ENCODE measurements around the gene TIMP3. TPM values are rescaled to one million over a fixed set of nuclear protein-coding genes. Genes with fewer than 3 reads are reported as not detected.

Gene TIMP3
- polyA plus RNA-seq, 6 donors from 2014 or later: 0.10 to 0.86 (median 0.35) TPM; not detected in 1

DNA sequence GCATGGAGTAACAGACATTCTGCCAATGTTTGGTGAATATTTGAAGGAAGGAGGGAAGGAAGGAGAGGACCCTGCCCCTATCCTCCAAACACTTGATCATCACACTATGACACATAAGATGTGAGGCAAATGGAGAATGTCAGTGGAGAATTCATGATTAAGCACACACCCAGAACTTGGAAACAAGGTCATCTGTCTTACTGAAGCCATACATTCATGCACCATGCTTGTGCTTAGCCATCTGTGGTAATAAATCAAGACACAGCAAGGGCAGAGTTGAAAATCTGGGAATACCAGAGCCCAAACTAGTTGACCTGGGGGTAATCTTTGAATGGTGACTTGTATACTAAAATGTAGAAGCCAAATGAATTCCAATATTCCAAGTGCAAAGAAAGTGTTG, 7.9 kb upstream of the TIMP3 start:
- H3K27ac Mint-ChIP-seq: peak overlapping the region in 1 of 6 donors; percentile 5
- peaks cover 0 to 3% (median 0%) of the 10 kb centered on the region in 7 donors for H3K9me3 Mint-ChIP-seq
- no peaks in the 10 kb centered on the region for H3K36me3 Mint-ChIP-seq
- ATAC-seq (ENCODE audit: low read depth in 2 of 2) (no peak), DNase-seq (no peak)
- peaks cover 0 to 2% (median 0%) of the 10 kb centered on the region in 3 donors for H3K4me1 Mint-ChIP-seq
- H3K4me3 Mint-ChIP-seq: no peak overlapping the region
- H3K27me3 Mint-ChIP-seq: peaks cover 19 to 33% (median 26%) of the 10 kb centered on the region in 3 donors

GRCh38 chr22:32794449-32795213, 6.9 kb upstream of the TIMP3 start:
- Mint-ChIP-seq H3K27me3 (peaks cover 26 to 37% (median 32%) of the 10 kb centered on the region in 3 donors), H3K9me3 (peaks cover 0 to 3% (median 0%) of the 10 kb centered on the region in 7 donors), H3K27ac (no peak overlapping the region), H3K4me1 (peaks cover 0 to 2% (median 0%) of the 10 kb centered on the region in 3 donors), H3K4me3 (no peak overlapping the region), H3K36me3 (no peaks in the 10 kb centered on the region)
- no peak for DNase-seq
- ATAC-seq (ENCODE audit: low read depth in 2 of 2): no peak

DNA sequence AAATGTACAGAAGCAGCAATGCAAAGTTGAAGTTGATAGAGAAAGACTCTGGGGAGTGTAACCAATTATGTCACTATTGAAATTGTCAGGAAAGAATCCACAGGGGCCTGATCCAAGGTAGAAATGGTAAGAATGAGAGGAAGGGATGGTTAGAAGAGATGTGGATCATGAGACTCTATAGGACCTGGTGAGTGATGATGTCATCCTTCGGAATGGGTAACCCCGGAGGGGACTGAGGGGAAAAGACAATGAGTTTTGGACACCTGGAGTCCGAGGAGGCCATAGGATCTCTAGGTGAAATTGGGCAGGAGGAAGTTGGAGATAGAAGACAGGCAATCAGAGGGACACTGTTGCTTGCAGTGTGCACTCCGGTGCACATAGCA, 6.3 kb upstream of the TIMP3 start:
- Mint-ChIP-seq H3K4me3 (no peak overlapping the region), H3K9me3 (peaks cover 0 to 3% (median 0%) of the 10 kb centered on the region in 7 donors), H3K27ac (no peak overlapping the region), H3K4me1 (peaks cover 0 to 2% (median 0%) of the 10 kb centered on the region in 3 donors), H3K36me3 (no peaks in the 10 kb centered on the region), H3K27me3 (peaks cover 32 to 43% (median 37%) of the 10 kb centered on the region in 3 donors)
- DNase-seq (no peak), ATAC-seq (ENCODE audit: low read depth in 2 of 2) (no peak)

DNA sequence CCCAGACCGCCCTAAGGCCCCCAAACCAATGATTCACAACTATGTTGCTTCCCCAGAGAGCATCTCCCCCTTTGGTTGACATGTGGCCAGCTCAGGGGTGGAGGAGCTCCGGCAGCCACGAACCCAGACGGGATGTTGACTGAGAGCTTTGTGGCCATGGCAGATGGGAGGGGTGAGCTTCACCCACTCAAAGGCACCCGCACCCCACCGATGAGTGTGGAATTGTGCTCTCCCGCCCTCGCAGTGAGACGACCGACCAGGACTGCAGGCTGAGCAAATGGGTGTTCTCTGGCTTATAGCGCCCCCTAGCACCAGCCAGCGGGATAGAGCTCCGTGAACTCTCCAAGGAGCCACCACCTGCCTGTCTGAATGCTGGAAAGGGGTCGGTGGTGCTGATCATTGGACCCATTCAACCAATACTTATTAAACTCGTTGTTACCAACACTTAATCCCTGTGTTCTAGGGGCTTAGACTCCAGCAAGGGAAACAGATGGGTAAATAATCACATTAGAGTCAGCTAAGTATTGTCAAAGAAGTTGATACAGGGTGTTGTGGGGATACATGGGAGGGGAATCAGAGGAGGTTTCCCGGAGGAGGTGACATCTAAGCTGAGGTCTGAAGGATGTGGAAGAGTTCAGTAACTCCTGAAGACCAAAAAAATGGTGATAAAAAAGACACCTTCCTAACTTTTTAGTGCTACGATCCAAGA, 4.5 kb upstream of the TIMP3 start:
- H3K27ac Mint-ChIP-seq: no peak overlapping the region
- no peaks in the 10 kb centered on the region for H3K9me3 Mint-ChIP-seq
- no peak overlapping the region for H3K4me3 Mint-ChIP-seq
- no peak for DNase-seq
- H3K27me3 Mint-ChIP-seq: peaks cover 42 to 54% (median 46%) of the 10 kb centered on the region in 3 donors
- peaks cover under 1 to 6% (median 6%) of the 10 kb centered on the region in 3 donors for H3K4me1 Mint-ChIP-seq
- H3K36me3 Mint-ChIP-seq: no peaks in the 10 kb centered on the region
- ATAC-seq (ENCODE audit: low read depth in 2 of 2): no peak

GRCh38 chr22:32799496-32799895, 2.0 kb upstream of the TIMP3 start:
- Mint-ChIP-seq H3K4me3 (no peak overlapping the region), H3K27me3 (peaks cover 65 to 72% (median 67%) of the 10 kb centered on the region in 3 donors)
- no peak for ATAC-seq (ENCODE audit: low read depth in 2 of 2)

DNA sequence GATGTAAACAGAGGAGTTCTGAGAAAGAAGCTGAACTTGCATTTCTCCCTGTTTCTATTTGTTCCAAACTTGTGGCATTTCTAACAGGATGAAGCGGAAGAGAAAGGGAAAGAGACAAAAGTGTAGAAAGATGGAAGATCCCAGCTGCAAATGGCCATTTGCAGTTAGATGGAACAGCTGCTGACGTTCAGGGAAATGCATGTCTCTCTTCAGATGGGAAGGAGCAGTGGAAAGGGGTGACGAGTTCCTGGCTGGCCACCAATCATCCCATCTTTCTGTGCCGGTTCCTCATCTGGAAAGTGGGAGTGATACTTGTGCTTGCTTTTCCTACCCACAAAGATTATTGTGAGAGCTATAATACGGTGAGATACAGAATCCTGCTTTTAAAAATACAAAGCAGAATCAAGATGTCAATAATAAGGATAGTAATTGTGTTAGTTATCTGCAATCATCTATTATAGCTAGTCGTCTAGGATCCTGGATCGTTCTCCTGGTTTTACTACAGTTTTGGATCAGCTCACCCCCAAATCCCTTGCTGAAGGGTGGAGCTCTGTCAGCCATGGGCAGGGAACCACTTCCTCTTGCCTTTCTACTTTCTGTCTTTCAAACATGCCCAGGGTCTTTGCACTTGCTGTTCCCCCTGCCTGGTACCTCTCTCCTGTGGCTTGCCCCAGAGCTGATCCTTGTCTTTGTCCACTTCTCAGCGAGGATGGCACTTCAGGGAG, 1.2 kb upstream of the TIMP3 start:
- no peak overlapping the region for H3K4me3 Mint-ChIP-seq
- no peaks in the 10 kb centered on the region for H3K9me3 Mint-ChIP-seq
- ATAC-seq (ENCODE audit: low read depth in 2 of 2) (no peak), DNase-seq (no peak)
- no peak overlapping the region for H3K27ac Mint-ChIP-seq
- peaks cover 5 to 9% of the 10 kb centered on the region in 2 donors for H3K36me3 Mint-ChIP-seq
- H3K27me3 Mint-ChIP-seq: peaks cover 63 to 78% (median 67%) of the 10 kb centered on the region in 3 donors
- peaks cover 14 to 30% (median 14%) of the 10 kb centered on the region in 3 donors for H3K4me1 Mint-ChIP-seq

More at GRCh38 chr22:32799496-32799895, 2.0 kb upstream of the TIMP3 start:
- H3K27ac Mint-ChIP-seq: no peak overlapping the region
- H3K4me1 Mint-ChIP-seq: peaks cover 14 to 30% (median 14%) of the 10 kb centered on the region in 3 donors
- no peaks in the 10 kb centered on the region for H3K9me3 Mint-ChIP-seq
- DNase-seq: no peak
- peaks cover 5 to 9% of the 10 kb centered on the region in 2 donors for H3K36me3 Mint-ChIP-seq

GRCh38 chr22:32800994-32801536, 440 bp upstream of the TIMP3 start:
- H3K4me1 Mint-ChIP-seq: peaks cover 14 to 30% (median 14%) of the 10 kb centered on the region in 3 donors

DNA sequence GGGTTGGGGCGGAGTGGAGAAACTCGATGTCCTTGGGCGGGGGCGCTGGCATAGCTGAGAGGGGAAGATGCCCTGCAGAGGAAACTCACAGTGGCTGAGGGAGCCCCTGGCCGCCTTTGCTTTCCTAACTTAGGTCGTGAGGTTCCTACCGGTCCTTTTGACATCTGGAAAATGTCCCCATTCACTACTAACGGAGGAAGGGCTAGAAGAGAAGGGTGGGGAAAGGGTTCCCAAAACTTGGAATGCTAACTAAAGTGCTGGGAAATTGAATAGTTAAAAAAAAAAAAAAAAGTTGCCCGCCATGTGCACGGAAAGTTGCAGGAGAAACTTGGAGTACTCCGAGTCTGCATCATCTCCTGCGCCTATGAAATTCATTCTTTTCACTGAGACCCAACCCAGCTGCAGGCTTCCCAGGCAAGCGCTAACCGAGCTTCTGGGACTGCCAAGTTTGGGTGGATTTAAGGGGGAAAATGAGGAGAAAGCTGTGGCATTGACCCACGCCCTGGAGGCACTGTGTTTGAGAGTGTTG, 796 bp downstream of the TIMP3 start:
- no peak for DNase-seq
- Mint-ChIP-seq H3K4me1 (peaks cover 14 to 30% (median 14%) of the 10 kb centered on the region in 3 donors), H3K36me3 (peaks cover 5 to 9% of the 10 kb centered on the region in 2 donors), H3K4me3 (peak overlapping the region in 6 of 8 donors; percentile 47 to 85 (median 54)), H3K9me3 (no peaks in the 10 kb centered on the region), H3K27me3 (peaks cover 62 to 81% (median 66%) of the 10 kb centered on the region in 3 donors), H3K27ac (no peak overlapping the region)
- ATAC-seq (ENCODE audit: low read depth in 2 of 2): no peak

More at GRCh38 chr22:32800994-32801536, 440 bp upstream of the TIMP3 start:
- Mint-ChIP-seq H3K9me3 (no peaks in the 10 kb centered on the region), H3K27me3 (peaks cover 67 to 82% (median 68%) of the 10 kb centered on the region in 3 donors), H3K27ac (no peak overlapping the region), H3K4me3 (peak overlapping the region in 4 of 8 donors; percentile 35 to 75 (median 52)), H3K36me3 (peaks cover 5 to 9% of the 10 kb centered on the region in 2 donors)
- ATAC-seq (ENCODE audit: low read depth in 2 of 2) (no peak), DNase-seq (no peak)

GRCh38 chr22:32803020-32803737, 1.7 kb downstream of the TIMP3 start:
- no peaks in the 10 kb centered on the region for H3K9me3 Mint-ChIP-seq
- no peak for ATAC-seq (ENCODE audit: low read depth in 2 of 2)
- peaks cover 14 to 28% (median 14%) of the 10 kb centered on the region in 3 donors for H3K4me1 Mint-ChIP-seq
- peaks cover 63 to 79% (median 63%) of the 10 kb centered on the region in 3 donors for H3K27me3 Mint-ChIP-seq
- no peak overlapping the region for H3K27ac Mint-ChIP-seq
- peak overlapping the region in 5 of 8 donors; percentile 12 to 73 (median 49) for H3K4me3 Mint-ChIP-seq
- DNase-seq: no peak
- H3K36me3 Mint-ChIP-seq: peaks cover 5 to 9% of the 10 kb centered on the region in 2 donors

DNA sequence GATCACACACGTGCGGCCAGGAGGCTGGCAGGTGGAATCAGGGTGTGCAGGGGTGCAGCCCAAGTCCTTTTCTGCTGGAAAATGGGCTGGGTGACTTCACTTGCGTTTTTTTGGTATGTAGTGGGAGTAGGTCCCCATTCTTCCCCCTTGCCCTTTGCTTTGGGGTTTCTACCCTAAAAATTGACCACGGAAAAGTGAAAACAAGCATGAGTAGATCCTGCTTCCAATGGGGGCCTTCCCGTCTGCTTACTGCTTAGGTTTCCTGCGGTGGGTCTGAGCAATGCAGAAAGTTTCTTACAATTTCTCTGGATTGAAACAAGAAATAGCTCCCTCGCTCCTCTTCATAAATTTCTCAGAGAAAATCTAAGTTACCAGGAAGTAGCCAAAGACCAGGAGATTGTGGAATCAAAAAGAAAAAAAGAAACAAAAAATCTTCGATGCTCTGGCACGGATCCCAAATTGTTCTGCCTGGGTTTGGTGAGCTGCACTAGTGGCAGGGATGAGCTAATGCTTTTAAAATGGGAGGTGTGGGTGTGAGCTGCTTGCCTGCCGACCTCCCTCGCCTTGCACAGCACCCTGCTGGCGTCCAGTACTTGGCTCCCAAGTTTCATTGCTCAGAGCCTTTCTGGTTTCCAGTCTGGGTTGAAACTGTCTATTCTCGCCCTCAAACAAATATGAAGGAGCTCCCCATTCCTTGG, 2.4 kb downstream of the TIMP3 start:
- Mint-ChIP-seq H3K9me3 (no peaks in the 10 kb centered on the region), H3K27ac (no peak overlapping the region), H3K36me3 (peaks cover 5 to 9% of the 10 kb centered on the region in 2 donors), H3K4me1 (peaks cover 14 to 28% (median 14%) of the 10 kb centered on the region in 3 donors), H3K27me3 (peaks cover 63 to 79% (median 70%) of the 10 kb centered on the region in 3 donors), H3K4me3 (peak overlapping the region in 3 of 8 donors; percentile 3 to 87 (median 61))
- no peak for ATAC-seq (ENCODE audit: low read depth in 2 of 2)
- no peak for DNase-seq

DNA sequence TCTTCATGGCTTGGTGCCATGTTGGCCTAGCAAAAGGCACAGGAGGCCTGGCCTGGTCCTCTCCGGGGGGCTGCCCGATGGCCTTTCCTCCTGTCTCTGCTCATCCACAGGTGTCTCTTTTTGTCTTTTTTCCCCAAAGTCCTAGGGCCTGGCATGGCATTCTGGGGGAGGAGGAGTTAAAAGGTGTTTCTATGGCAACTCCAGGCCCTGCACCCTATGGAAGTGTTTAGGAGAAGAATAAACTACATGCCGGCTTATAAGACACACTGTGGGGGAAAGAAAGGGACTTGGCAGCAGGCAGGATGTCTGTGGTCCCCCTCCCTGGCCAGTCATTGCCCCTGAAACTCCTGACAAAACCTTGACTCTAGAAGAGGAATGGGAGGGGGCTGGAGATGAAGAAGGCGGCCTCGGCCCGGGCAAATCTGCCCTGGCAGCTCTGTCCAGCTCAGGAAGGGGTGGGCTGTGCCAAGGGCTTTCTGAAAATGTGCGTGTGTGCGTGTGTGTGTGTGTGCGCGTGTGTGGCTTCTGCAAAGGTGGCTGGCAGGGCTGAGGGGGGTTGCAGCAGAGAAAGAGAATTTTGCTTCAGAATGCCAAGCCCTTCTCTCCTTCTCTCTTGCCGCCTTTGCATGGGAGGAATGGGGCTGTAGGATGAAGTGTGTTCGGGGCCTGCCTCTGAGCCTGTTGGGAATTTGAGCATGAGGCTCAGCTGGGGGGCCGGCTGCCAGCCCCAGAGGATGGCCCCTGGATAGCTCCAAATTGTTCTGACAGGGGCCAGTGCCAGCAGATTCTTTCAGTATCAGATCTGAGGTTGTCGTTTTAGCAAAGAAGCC, 3.2 kb downstream of the TIMP3 start:
- DNase-seq: no peak
- no peak for ATAC-seq (ENCODE audit: low read depth in 2 of 2)
- Mint-ChIP-seq H3K27ac (no peak overlapping the region), H3K9me3 (no peaks in the 10 kb centered on the region), H3K27me3 (peaks cover 59 to 78% (median 69%) of the 10 kb centered on the region in 3 donors), H3K36me3 (peaks cover 5 to 9% of the 10 kb centered on the region in 2 donors), H3K4me3 (peak overlapping the region in 3 of 8 donors; percentile 2 to 87 (median 61)), H3K4me1 (peaks cover 14 to 28% (median 14%) of the 10 kb centered on the region in 3 donors)
